Measurements from ENCODE around the gene RIPOR3. TPM values are rescaled to one million over a fixed set of nuclear protein-coding genes. Genes with fewer than 3 reads are reported as not detected.
"Not testable (repeated sequence)": the region's sequence is repeated elsewhere in the genome, so short reads cannot be mapped to it uniquely, and the experiment has no call there.

The RIPOR3 gene
- total RNA-seq, 1 experiment from 2014 or later: 1.1 TPM

- no peak overlapping the region for H3K4me3 ChIP-seq (ENCODE audit: insufficient read depth, low read depth, low read length)
- DNase-seq: no peak
These were observed 38.5 kb downstream of the RIPOR3 start for GRCh38 chr20:50652702-50653294.

GRCh38 chr20:50651676-50652075, 39.7 kb downstream of the RIPOR3 start:
- no peak overlapping the region for H3K4me3 ChIP-seq (ENCODE audit: insufficient read depth, low read depth, low read length)
- no peak for DNase-seq
- H3K36me3 ChIP-seq (replicated peaks; ENCODE audit: control insufficient read depth, insufficient read depth, low read length): no peaks in the 10 kb centered on the region
- H3K27me3 ChIP-seq (ENCODE audit: control insufficient read depth, insufficient read depth, low read length): no peaks in the 10 kb centered on the region

More at GRCh38 chr20:50652702-50653294, 38.5 kb downstream of the RIPOR3 start:
- Histone ChIP-seq H3K36me3 (replicated peaks; ENCODE audit: control insufficient read depth, insufficient read depth, low read length) (no peaks in the 10 kb centered on the region), H3K27me3 (ENCODE audit: control insufficient read depth, insufficient read depth, low read length) (no peaks in the 10 kb centered on the region)

GRCh38 chr20:50649590-50649989, 41.8 kb downstream of the RIPOR3 start:
- no peak for DNase-seq
- Histone ChIP-seq H3K36me3 (replicated peaks; ENCODE audit: control insufficient read depth, insufficient read depth, low read length) (no peaks in the 10 kb centered on the region), H3K4me3 (ENCODE audit: insufficient read depth, low read depth, low read length) (no peak overlapping the region), H3K27me3 (ENCODE audit: control insufficient read depth, insufficient read depth, low read length) (no peaks in the 10 kb centered on the region)

- no peak for DNase-seq
- Histone ChIP-seq H3K4me3 (ENCODE audit: insufficient read depth, low read depth, low read length) (no peak overlapping the region), H3K36me3 (replicated peaks; ENCODE audit: control insufficient read depth, insufficient read depth, low read length) (no peaks in the 10 kb centered on the region), H3K27me3 (ENCODE audit: control insufficient read depth, insufficient read depth, low read length) (no peaks in the 10 kb centered on the region)
These were observed 42.7 kb downstream of the RIPOR3 start for GRCh38 chr20:50648651-50649050.

GRCh38 chr20:50646483-50646996, 44.8 kb downstream of the RIPOR3 start:
- Histone ChIP-seq H3K27me3 (ENCODE audit: control insufficient read depth, insufficient read depth, low read length) (no peaks in the 10 kb centered on the region), H3K4me3 (ENCODE audit: insufficient read depth, low read depth, low read length) (no peak overlapping the region), H3K36me3 (replicated peaks; ENCODE audit: control insufficient read depth, insufficient read depth, low read length) (no peaks in the 10 kb centered on the region)
- no peak for DNase-seq

GRCh38 chr20:50645253-50646068, 45.9 kb downstream of the RIPOR3 start:
- H3K36me3 ChIP-seq (replicated peaks; ENCODE audit: control insufficient read depth, insufficient read depth, low read length): no peaks in the 10 kb centered on the region
- peak; percentile 91 for DNase-seq
- H3K27me3 ChIP-seq (ENCODE audit: control insufficient read depth, insufficient read depth, low read length): no peaks in the 10 kb centered on the region
- no peak overlapping the region for H3K4me3 ChIP-seq (ENCODE audit: insufficient read depth, low read depth, low read length)

GRCh38 chr20:50642288-50642803, 49.0 kb downstream of the RIPOR3 start:
- no peak overlapping the region for H3K4me3 ChIP-seq (ENCODE audit: insufficient read depth, low read depth, low read length)

GRCh38 chr20:50641625-50642287, 49.6 kb downstream of the RIPOR3 start:
- not testable (repeated sequence) for H3K4me3 ChIP-seq (ENCODE audit: insufficient read depth, low read depth, low read length); H3K27me3 ChIP-seq (ENCODE audit: control insufficient read depth, insufficient read depth, low read length); H3K36me3 ChIP-seq (replicated peaks; ENCODE audit: control insufficient read depth, insufficient read depth, low read length); DNase-seq

More at GRCh38 chr20:50642288-50642803, 49.0 kb downstream of the RIPOR3 start:
- Histone ChIP-seq H3K36me3 (replicated peaks; ENCODE audit: control insufficient read depth, insufficient read depth, low read length) (no peaks in the 10 kb centered on the region), H3K27me3 (ENCODE audit: control insufficient read depth, insufficient read depth, low read length) (no peaks in the 10 kb centered on the region)
- DNase-seq: peak; percentile 86

- H3K36me3 ChIP-seq (replicated peaks; ENCODE audit: control insufficient read depth, insufficient read depth, low read length); H3K4me3 ChIP-seq (ENCODE audit: insufficient read depth, low read depth, low read length); H3K27me3 ChIP-seq (ENCODE audit: control insufficient read depth, insufficient read depth, low read length): not testable (repeated sequence)
- DNase-seq: peak; percentile 58
These were observed 51.2 kb downstream of the RIPOR3 start for GRCh38 chr20:50639971-50640711.

GRCh38 chr20:50638015-50638847, 53.1 kb downstream of the RIPOR3 start:
- H3K27me3 ChIP-seq (ENCODE audit: control insufficient read depth, insufficient read depth, low read length); H3K4me3 ChIP-seq (ENCODE audit: insufficient read depth, low read depth, low read length); H3K36me3 ChIP-seq (replicated peaks; ENCODE audit: control insufficient read depth, insufficient read depth, low read length): not testable (repeated sequence)
- peak; percentile 85 for DNase-seq

GRCh38 chr20:50636601-50637540, 54.5 kb downstream of the RIPOR3 start:
- H3K36me3 ChIP-seq (replicated peaks; ENCODE audit: control insufficient read depth, insufficient read depth, low read length): no peaks in the 10 kb centered on the region

GRCh38 chr20:50635676-50636600, 55.4 kb downstream of the RIPOR3 start:
- Histone ChIP-seq H3K36me3 (replicated peaks; ENCODE audit: control insufficient read depth, insufficient read depth, low read length) (no peaks in the 10 kb centered on the region), H3K27me3 (ENCODE audit: control insufficient read depth, insufficient read depth, low read length) (no peaks in the 10 kb centered on the region), H3K4me3 (ENCODE audit: insufficient read depth, low read depth, low read length) (no peak overlapping the region; the same call in 1 of the 2 replicates)
- DNase-seq: peak; percentile 96

More at GRCh38 chr20:50636601-50637540, 54.5 kb downstream of the RIPOR3 start:
- DNase-seq: no peak
- no peaks in the 10 kb centered on the region for H3K27me3 ChIP-seq (ENCODE audit: control insufficient read depth, insufficient read depth, low read length)
- no peak overlapping the region for H3K4me3 ChIP-seq (ENCODE audit: insufficient read depth, low read depth, low read length)

Data from H7 (cell line).